Stimulated activated memory B cell treated with anti-CD40 and anti-IgM and Interleukin-4, amounts not matched to agents 10 μg/mL and 1 μg/mL and 100 μg/mL, for 72 hours (primary cell): Measurements from ENCODE around the gene KRTAP13-2.

Experiments used
- ATAC-seq: fragments of 150-1000 bp; cut with Tn5 transposase; 2 replicates; pipeline ENCODE4 v1.10.0; 2021
- H3K27ac Mint-ChIP-seq: one replicate; pipeline ENCODE4 v1.8.0; 2022; ENCODE audit warnings: mild to moderate bottlenecking, mixed read lengths
- H3K27me3 Mint-ChIP-seq: one replicate; pipeline ENCODE4 v1.8.0; 2022; ENCODE audit warnings: mixed read lengths
- H3K36me3 Mint-ChIP-seq: one replicate; pipeline ENCODE4 v1.8.0; 2022; ENCODE audit warnings: mixed read lengths
- H3K4me1 Mint-ChIP-seq: one replicate; pipeline ENCODE4 v1.8.0; 2022; ENCODE audit warnings: mixed read lengths
- H3K4me3 Mint-ChIP-seq: one replicate; pipeline ENCODE4 v1.8.0; 2022; ENCODE audit warnings: mild to moderate bottlenecking, moderate library complexity, mixed read lengths
- H3K9me3 Mint-ChIP-seq: one replicate; pipeline ENCODE4 v1.8.0; 2022; ENCODE audit warnings: mixed read lengths

Gene KRTAP13-2, protein sequence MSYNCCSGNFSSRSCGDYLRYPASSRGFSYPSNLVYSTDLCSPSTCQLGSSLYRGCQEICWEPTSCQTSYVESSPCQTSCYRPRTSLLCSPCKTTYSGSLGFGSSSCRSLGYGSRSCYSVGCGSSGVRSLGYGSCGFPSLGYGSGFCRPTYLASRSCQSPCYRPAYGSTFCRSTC

GRCh38 chr21:30372139-30372770 lies at the start of gene KRTAP13-2:
TSS of gene KRTAP13-2 (minus strand) at chr21:30372271. CDS start at chr21:30372213, 58 bp downstream.
- no peak within 1 kb of the TSS for H3K4me3 Mint-ChIP-seq

GRCh38 chr21:30415993-30416392 lies 43.9 kb upstream of the KRTAP13-2 start:
- no peak for ATAC-seq
- Mint-ChIP-seq H3K27ac (no peak overlapping the region), H3K4me3 (no peak overlapping the region), H3K4me1 (no peaks in the 10 kb centered on the region), H3K9me3 (peaks cover 6% of the 10 kb centered on the region), H3K36me3 (no peaks in the 10 kb centered on the region), H3K27me3 (no peaks in the 10 kb centered on the region)

More at GRCh38 chr21:30372139-30372770, at the start of gene KRTAP13-2:
- no peaks in the 10 kb centered on the region for H3K27me3 Mint-ChIP-seq
- H3K27ac Mint-ChIP-seq: no peak within 1 kb of the TSS
- ATAC-seq: no peak
- H3K9me3 Mint-ChIP-seq: peaks cover 6% of the 10 kb centered on the region
- no peaks in the 10 kb centered on the region for H3K36me3 Mint-ChIP-seq
- no peaks in the 10 kb centered on the region for H3K4me1 Mint-ChIP-seq

GRCh38 chr21:30408782-30409494 lies 36.9 kb upstream of the KRTAP13-2 start:
- no peak overlapping the region for H3K27ac Mint-ChIP-seq
- no peaks in the 10 kb centered on the region for H3K4me1 Mint-ChIP-seq
- H3K4me3 Mint-ChIP-seq: no peak overlapping the region
- H3K27me3 Mint-ChIP-seq: no peaks in the 10 kb centered on the region
- no peaks in the 10 kb centered on the region for H3K36me3 Mint-ChIP-seq
- H3K9me3 Mint-ChIP-seq: peaks cover 4% of the 10 kb centered on the region
- ATAC-seq: no peak

DNA sequence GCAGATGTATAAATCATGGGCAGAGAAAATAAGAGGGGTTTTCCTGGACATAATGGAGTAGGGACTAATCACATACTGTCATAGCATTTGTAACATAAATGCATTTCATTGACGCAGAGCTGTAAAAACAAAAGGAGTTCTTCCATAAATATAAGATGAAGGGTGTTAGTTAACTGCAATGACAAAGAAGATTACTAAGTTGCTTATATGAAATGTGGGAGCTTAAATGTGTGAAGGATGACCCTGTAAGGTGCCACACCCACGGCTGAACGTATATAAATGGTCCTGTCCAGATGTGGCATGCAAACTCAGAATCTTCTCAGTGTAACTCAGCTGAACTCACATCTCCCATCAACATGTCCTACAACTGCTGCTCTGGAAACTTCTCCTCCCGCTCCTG lies 23.7 kb upstream of the KRTAP13-2 start, which contains the start of gene KRTAP13-1:
Gene KRTAP13-1, plus strand, starts transcription at position 301 of the 400 bp plus-strand sequence. Its CDS starts 56 bp downstream, at position 357.
- Mint-ChIP-seq H3K4me1 (no peaks in the 10 kb centered on the region), H3K36me3 (no peaks in the 10 kb centered on the region), H3K27ac (no peak within 1 kb of the TSS), H3K9me3 (no peaks in the 10 kb centered on the region), H3K27me3 (no peaks in the 10 kb centered on the region), H3K4me3 (no peak within 1 kb of the TSS)
- ATAC-seq: no peak

- no peaks in the 10 kb centered on the region for H3K4me1 Mint-ChIP-seq
- no peak overlapping the region for H3K27ac Mint-ChIP-seq
- ATAC-seq: no peak
- H3K36me3 Mint-ChIP-seq: no peaks in the 10 kb centered on the region
- H3K4me3 Mint-ChIP-seq: no peak overlapping the region
- peaks cover 8% of the 10 kb centered on the region for H3K9me3 Mint-ChIP-seq
- no peaks in the 10 kb centered on the region for H3K27me3 Mint-ChIP-seq
Measured at GRCh38 chr21:30391492-30392025, 19.5 kb upstream of the KRTAP13-2 start.

DNA sequence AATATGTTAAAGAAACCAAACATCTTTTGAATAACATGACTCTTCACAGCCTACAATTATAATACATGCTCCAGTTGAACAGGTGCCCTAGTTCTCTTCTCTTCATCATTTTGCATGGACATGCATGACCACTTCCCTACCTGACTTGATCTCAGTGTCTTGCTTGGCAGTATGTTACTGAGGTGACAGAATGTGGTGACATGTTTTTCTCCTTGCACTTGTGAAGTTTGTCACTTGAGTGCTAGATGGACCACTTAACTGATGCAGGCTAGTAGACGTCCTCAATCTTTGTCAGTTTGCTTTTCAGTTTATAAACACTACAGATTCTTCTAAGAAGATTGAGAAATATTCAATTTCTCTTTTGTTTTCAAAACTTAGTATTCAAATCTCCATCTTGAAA lies 10.1 kb upstream of the KRTAP13-2 start:
- Mint-ChIP-seq H3K36me3 (no peaks in the 10 kb centered on the region), H3K9me3 (no peaks in the 10 kb centered on the region), H3K27ac (no peak overlapping the region), H3K4me3 (no peak overlapping the region), H3K4me1 (no peaks in the 10 kb centered on the region), H3K27me3 (no peaks in the 10 kb centered on the region)
- no peak for ATAC-seq

GRCh38 chr21:30355906-30356305 lies 16.2 kb downstream of the KRTAP13-2 start:
- Mint-ChIP-seq H3K27ac (no peak overlapping the region), H3K4me1 (no peaks in the 10 kb centered on the region), H3K36me3 (no peaks in the 10 kb centered on the region), H3K9me3 (peaks cover 6% of the 10 kb centered on the region), H3K27me3 (no peaks in the 10 kb centered on the region), H3K4me3 (no peak overlapping the region)
- no peak for ATAC-seq

GRCh38 chr21:30354308-30355005 lies 17.6 kb downstream of the KRTAP13-2 start:
- no peaks in the 10 kb centered on the region for H3K27me3 Mint-ChIP-seq

GRCh38 chr21:30351534-30351933 lies 20.5 kb downstream of the KRTAP13-2 start:
- no peaks in the 10 kb centered on the region for H3K36me3 Mint-ChIP-seq

More at GRCh38 chr21:30354308-30355005, 17.6 kb downstream of the KRTAP13-2 start:
- Mint-ChIP-seq H3K27ac (no peak overlapping the region), H3K36me3 (no peaks in the 10 kb centered on the region), H3K4me3 (no peak overlapping the region), H3K9me3 (peaks cover 6% of the 10 kb centered on the region), H3K4me1 (no peaks in the 10 kb centered on the region)
- no peak for ATAC-seq

GRCh38 chr21:30349572-30349971 lies 22.5 kb downstream of the KRTAP13-2 start:
- Mint-ChIP-seq H3K36me3 (no peaks in the 10 kb centered on the region), H3K4me3 (no peak overlapping the region), H3K27me3 (no peaks in the 10 kb centered on the region), H3K9me3 (peaks cover 6% of the 10 kb centered on the region), H3K4me1 (no peaks in the 10 kb centered on the region), H3K27ac (no peak overlapping the region)
- no peak for ATAC-seq

More at GRCh38 chr21:30351534-30351933, 20.5 kb downstream of the KRTAP13-2 start:
- Mint-ChIP-seq H3K27me3 (no peaks in the 10 kb centered on the region), H3K4me3 (no peak overlapping the region), H3K4me1 (no peaks in the 10 kb centered on the region), H3K27ac (no peak overlapping the region), H3K9me3 (peaks cover 6% of the 10 kb centered on the region)
- no peak for ATAC-seq

GRCh38 chr21:30348506-30348905 lies 23.6 kb downstream of the KRTAP13-2 start, which contains the start of gene KRTAP23-1:
TSS of gene KRTAP23-1 (minus strand) at chr21:30348606. CDS start at chr21:30348606, 0 bp downstream.
- Mint-ChIP-seq H3K27ac (no peak within 1 kb of the TSS), H3K9me3 (peaks cover 3% of the 10 kb centered on the region), H3K27me3 (no peaks in the 10 kb centered on the region), H3K4me1 (no peaks in the 10 kb centered on the region), H3K36me3 (no peaks in the 10 kb centered on the region), H3K4me3 (no peak within 1 kb of the TSS)
- ATAC-seq: peak; percentile 12

DNA sequence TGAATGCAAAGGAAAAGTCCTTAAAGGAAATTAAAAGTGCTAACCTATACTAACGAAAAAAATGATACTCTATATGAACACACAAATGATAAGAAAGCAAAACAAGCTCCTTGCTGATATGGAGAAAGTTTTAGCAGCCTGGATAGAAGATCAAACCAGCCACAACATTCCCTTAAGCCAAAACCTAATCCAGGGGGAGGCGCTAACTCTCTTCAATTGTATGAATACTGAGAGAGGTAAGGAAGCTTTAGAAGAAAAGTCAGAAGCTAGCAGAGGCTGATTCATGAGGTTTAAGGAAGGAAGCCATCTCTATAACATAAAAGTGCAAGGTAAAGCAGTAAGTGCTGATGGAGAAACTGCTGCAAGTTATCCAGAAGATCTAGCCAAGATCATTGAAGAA lies 27.1 kb downstream of the KRTAP13-2 start:
- Mint-ChIP-seq H3K4me1 (no peaks in the 10 kb centered on the region), H3K27me3 (no peaks in the 10 kb centered on the region), H3K27ac (no peak overlapping the region), H3K4me3 (no peak overlapping the region), H3K9me3 (no peaks in the 10 kb centered on the region), H3K36me3 (no peaks in the 10 kb centered on the region)
- no peak for ATAC-seq

DNA sequence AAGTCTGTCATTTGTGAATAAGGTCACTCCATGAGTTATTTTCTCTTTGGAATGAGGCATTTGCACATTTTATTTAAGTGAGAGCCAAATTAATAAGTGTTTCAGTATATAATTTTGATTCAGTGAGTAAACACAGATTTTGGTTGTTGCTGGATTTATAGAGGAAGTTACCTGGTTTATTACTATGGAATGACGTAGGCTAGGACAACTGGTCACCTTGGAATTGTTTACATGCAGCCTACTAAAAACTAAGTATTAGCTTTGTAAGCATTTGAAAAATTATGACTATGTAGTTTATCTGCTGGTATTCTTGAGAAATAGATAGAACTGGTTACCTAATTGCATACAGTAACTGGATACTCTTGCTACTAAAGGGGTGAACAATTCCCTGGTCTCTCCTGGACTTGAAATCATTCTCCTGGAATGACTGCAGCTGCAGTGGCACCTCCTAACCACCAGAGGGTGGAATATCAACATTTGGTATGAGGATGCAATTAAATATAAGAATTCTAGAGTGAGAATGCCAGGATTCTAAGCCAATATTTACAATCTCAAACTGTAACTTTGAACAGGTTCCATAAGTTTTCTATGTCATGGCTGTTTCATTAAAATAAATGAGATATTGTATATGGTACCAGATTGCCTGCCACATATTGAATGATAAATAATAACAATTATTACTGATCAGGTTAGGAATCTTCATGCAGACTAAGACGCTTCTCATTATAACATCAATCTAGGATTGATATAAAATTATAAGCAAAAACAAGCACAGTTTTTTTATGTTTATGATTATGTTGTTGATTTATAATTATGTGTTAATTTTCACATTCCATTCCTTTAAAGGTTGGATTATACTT lies 31.1 kb downstream of the KRTAP13-2 start:
- H3K4me3 Mint-ChIP-seq: no peak overlapping the region
- H3K9me3 Mint-ChIP-seq: no peaks in the 10 kb centered on the region
- H3K4me1 Mint-ChIP-seq: no peaks in the 10 kb centered on the region
- H3K36me3 Mint-ChIP-seq: no peaks in the 10 kb centered on the region
- H3K27me3 Mint-ChIP-seq: no peaks in the 10 kb centered on the region
- no peak overlapping the region for H3K27ac Mint-ChIP-seq
- no peak for ATAC-seq

DNA sequence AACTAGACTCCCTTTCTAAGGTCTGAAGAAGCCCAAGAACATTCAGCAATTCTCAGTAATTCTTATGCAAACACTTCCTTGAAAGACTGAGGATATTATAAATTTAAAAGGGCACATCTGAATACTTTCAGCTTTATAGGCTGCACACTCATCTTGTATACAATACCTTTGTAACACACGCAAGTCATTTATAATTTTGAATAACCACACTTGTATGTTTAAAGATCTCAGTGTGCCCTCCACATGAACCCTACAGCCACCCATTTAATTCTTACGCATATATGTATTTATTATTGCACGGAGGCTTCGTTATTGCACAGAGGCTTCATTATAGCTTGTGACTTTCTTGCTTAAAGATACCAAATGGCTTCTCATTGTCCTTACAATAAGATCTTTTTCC lies 33.4 kb downstream of the KRTAP13-2 start:
- ATAC-seq: no peak
- Mint-ChIP-seq H3K4me3 (no peak overlapping the region), H3K36me3 (no peaks in the 10 kb centered on the region), H3K27ac (no peak overlapping the region), H3K27me3 (no peaks in the 10 kb centered on the region), H3K9me3 (no peaks in the 10 kb centered on the region), H3K4me1 (no peaks in the 10 kb centered on the region)
